Keratinocyte (primary cell): ENCODE measurements around the gene CCDC194. TPM values are rescaled to one million over a fixed set of nuclear protein-coding genes. Genes with fewer than 3 reads are reported as not detected.

Experiments
- DNase-seq: peaks from one replicate; pipeline ENCODE4 v3.0.0-alpha.2; 2011; ENCODE audit warnings: low read depth, missing footprints, low spot score
- FAIRE-seq: peaks from 2 replicates; lab custom pipeline; 2011; peaks lifted over from hg19 to GRCh38; lab: Jason Lieb, UNC
- H2AFZ ChIP-seq: 2 replicates; pipeline ENCODE4 v1.6.0; 2012; ENCODE audit warnings: low read length, control low read depth, inconsistent platforms; ENCODE audit not compliant: control insufficient read depth
- H3K27ac ChIP-seq: 2 replicates; pipeline ENCODE4 v1.5.1; 2011; ENCODE audit warnings: low read length; ENCODE audit not compliant: control insufficient read depth, insufficient read depth
- H3K27me3 ChIP-seq: 3 replicates; pipeline ENCODE4 v1.6.0; 2011; ENCODE audit warnings: low read length; ENCODE audit not compliant: control insufficient read depth, insufficient read depth; ENCODE audit errors: extremely low read depth
- H3K36me3 ChIP-seq, 2 experiments: 2 replicates in 1 of 2; 3 replicates in 1 of 2; pipeline ENCODE4 v1.5.1; 2011; ENCODE audit warnings: low read length in 2 of 2, mild to moderate bottlenecking in 1 of 2; ENCODE audit not compliant: control insufficient read depth in 2 of 2, insufficient read depth in 2 of 2; ENCODE audit errors: extremely low read depth in 1 of 2
- H3K4me1 ChIP-seq: 3 replicates; pipeline ENCODE4 v1.5.1; 2011; ENCODE audit warnings: low read length; ENCODE audit not compliant: control insufficient read depth, insufficient read depth; ENCODE audit errors: extremely low read depth
- H3K4me2 ChIP-seq: 3 replicates; pipeline ENCODE4 v1.6.0; 2011; ENCODE audit warnings: low read depth, low read length; ENCODE audit not compliant: control insufficient read depth, insufficient read depth; ENCODE audit errors: extremely low read depth
- H3K4me3 ChIP-seq, 3 experiments: fragments of 200-600 bp in 1 of 3; sonication (generic) in 1 of 3; 2 replicates in 2 of 3; 3 replicates in 1 of 3; pipeline ENCODE4 v1.5.1; 2011 to 2016; ENCODE audit warnings: low read length in 3 of 3, mild to moderate bottlenecking in 3 of 3, control low read depth in 2 of 3, inconsistent platforms in 1 of 3, low read depth in 1 of 3, mixed read lengths in 1 of 3, mixed run types in 1 of 3, moderate library complexity in 1 of 3; ENCODE audit not compliant: control insufficient read depth in 2 of 3, insufficient read depth in 2 of 3; ENCODE audit errors: extremely low read depth in 1 of 3
- H3K79me2 ChIP-seq: 2 replicates; pipeline ENCODE4 v1.6.0; 2012; ENCODE audit warnings: low read length; ENCODE audit not compliant: control insufficient read depth, insufficient read depth
- H3K9ac ChIP-seq: 3 replicates; pipeline ENCODE4 v1.6.0; 2011; ENCODE audit warnings: low read length; ENCODE audit not compliant: control insufficient read depth, insufficient read depth; ENCODE audit errors: extremely low read depth
- H3K9me1 ChIP-seq: 3 replicates; pipeline ENCODE4 v1.6.0; 2011; ENCODE audit warnings: low read length; ENCODE audit not compliant: control insufficient read depth, insufficient read depth; ENCODE audit errors: extremely low read depth
- H3K9me3 ChIP-seq: 2 replicates; pipeline ENCODE4 v1.5.1; 2012; ENCODE audit warnings: low read depth, low read length; ENCODE audit not compliant: control insufficient read depth
- H4K20me1 ChIP-seq: 3 replicates; pipeline ENCODE4 v1.6.0; 2011; ENCODE audit warnings: low read length; ENCODE audit not compliant: control insufficient read depth, insufficient read depth; ENCODE audit errors: extremely low read depth
- EZH2 ChIP-seq: IDR thresholded peaks from one replicate; pipeline ENCODE4 v1.6.1; 2012; ENCODE audit warnings: inconsistent platforms, mild to moderate bottlenecking, low read length, moderate library complexity
- dilution Hi-C: fragments of 300-500 bp; cut with MboI; formaldehyde crosslinking; loops from one replicate; pipeline ENCODE4 v1.7.0; 2020; ENCODE audit warnings: low sequenced_read_pairs; ENCODE audit not compliant: extremely low pct_ligation_motif_present
- polyA plus RNA-seq, 5 experiments: library from polyadenylated mRNA; depleted of rRNA in 3 of 5; stranded (reverse) in 3 of 5; stranded (forward) in 1 of 5; unstranded in 1 of 5; fragments of >200 nt; gene quantifications; 1 replicate in 1 of 5; 2 replicates in 3 of 5; 3 replicates in 1 of 5; pipeline versions ENCODE4 v1.2.1 to v1.2.3, GENCODE V29; 2011 to 2012; ENCODE audit warnings: missing spikeins in 2 of 5, low read depth in 1 of 5, low replicate concordance in 1 of 5
- TF ChIP-seq, protein P1 (sequence below), 3 experiments: IDR thresholded peaks in 1 of 3; conservative IDR thresholded peaks in 1 of 3; optimal IDR thresholded peaks in 1 of 3; 2 replicates in 2 of 3; 3 replicates in 1 of 3; pipeline versions ENCODE3 to v1.5.1; 2011; ENCODE audit warnings: low read length in 3 of 3, mild to moderate bottlenecking in 3 of 3, moderate library complexity in 2 of 3, control low read depth in 1 of 3, inconsistent platforms in 1 of 3; ENCODE audit not compliant: insufficient read depth in 2 of 3; ENCODE audit errors: extremely low read depth in 1 of 3

CCDC194 gene
- polyA plus RNA-seq, 1 donor (not counting 4 experiments of a cell fraction or from before 2014, with no cell fraction given), result not detected

- Histone ChIP-seq H3K9me3 (no peaks in the 10 kb centered on the region), H3K27ac (no peak overlapping the region), H3K9me1 (no peaks in the 10 kb centered on the region), H3K4me1 (no peaks in the 10 kb centered on the region), H3K4me2 (no peak overlapping the region), H3K36me3 (no peaks in the 10 kb centered on the region), H4K20me1 (no peaks in the 10 kb centered on the region), H2AFZ (no peak overlapping the region), H3K79me2 (no peaks in the 10 kb centered on the region), H3K27me3 (peaks cover 3% of the 10 kb centered on the region), H3K9ac (no peak overlapping the region), H3K4me3 (no peak overlapping the region)
- TF ChIP-seq EZH2, result no peak
- TF ChIP-seq, protein P1, sequence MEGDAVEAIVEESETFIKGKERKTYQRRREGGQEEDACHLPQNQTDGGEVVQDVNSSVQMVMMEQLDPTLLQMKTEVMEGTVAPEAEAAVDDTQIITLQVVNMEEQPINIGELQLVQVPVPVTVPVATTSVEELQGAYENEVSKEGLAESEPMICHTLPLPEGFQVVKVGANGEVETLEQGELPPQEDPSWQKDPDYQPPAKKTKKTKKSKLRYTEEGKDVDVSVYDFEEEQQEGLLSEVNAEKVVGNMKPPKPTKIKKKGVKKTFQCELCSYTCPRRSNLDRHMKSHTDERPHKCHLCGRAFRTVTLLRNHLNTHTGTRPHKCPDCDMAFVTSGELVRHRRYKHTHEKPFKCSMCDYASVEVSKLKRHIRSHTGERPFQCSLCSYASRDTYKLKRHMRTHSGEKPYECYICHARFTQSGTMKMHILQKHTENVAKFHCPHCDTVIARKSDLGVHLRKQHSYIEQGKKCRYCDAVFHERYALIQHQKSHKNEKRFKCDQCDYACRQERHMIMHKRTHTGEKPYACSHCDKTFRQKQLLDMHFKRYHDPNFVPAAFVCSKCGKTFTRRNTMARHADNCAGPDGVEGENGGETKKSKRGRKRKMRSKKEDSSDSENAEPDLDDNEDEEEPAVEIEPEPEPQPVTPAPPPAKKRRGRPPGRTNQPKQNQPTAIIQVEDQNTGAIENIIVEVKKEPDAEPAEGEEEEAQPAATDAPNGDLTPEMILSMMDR (optimal IDR thresholded peaks at IDR 0.05 in 1 of 3, IDR thresholded peaks at IDR 0.05 in 1 of 3, conservative IDR thresholded peaks at IDR 0.05 in 1 of 3; ENCODE audit: extremely low read depth in 1 of 3, insufficient read depth in 2 of 3, low read length in 3 of 3), result no peak
- FAIRE-seq, result no peak
- DNase-seq, result no peak
- dilution Hi-C loops, result no loop called here
These were observed 12.8 kb upstream of the CCDC194 start for GRCh38 chr19:17406887-17407196.

- Histone ChIP-seq H3K27ac (no peak overlapping the region), H3K9me3 (no peaks in the 10 kb centered on the region), H3K36me3 (no peaks in the 10 kb centered on the region), H2AFZ (no peak overlapping the region), H3K79me2 (no peaks in the 10 kb centered on the region), H3K9me1 (no peaks in the 10 kb centered on the region), H4K20me1 (no peaks in the 10 kb centered on the region), H3K4me2 (no peak overlapping the region), H3K4me3 (no peak overlapping the region), H3K4me1 (no peaks in the 10 kb centered on the region), H3K9ac (no peak overlapping the region), H3K27me3 (peaks cover 3% of the 10 kb centered on the region)
- no peak for FAIRE-seq
- DNase-seq, result no peak
- TF ChIP-seq EZH2, result no peak
- TF ChIP-seq, protein P1 (optimal IDR thresholded peaks at IDR 0.05 in 1 of 3, IDR thresholded peaks at IDR 0.05 in 1 of 3, conservative IDR thresholded peaks at IDR 0.05 in 1 of 3; ENCODE audit: extremely low read depth in 1 of 3, insufficient read depth in 2 of 3, low read length in 3 of 3), result no peak
- dilution Hi-C loops, result no loop called here
These were observed 12.3 kb upstream of the CCDC194 start for GRCh38 chr19:17406046-17406886.
